NCI-H524 treated with DMSO at 0.1 percent for 48 hours (cell line): ENCODE data around the gene CFP.
"Not testable (repeated sequence)": the region's sequence is repeated elsewhere in the genome, so short reads cannot be mapped to it uniquely, and the experiment has no call there.

ENCODE experiments used
- DNase-seq: peaks from one replicate; lab custom pipeline; 2025; lab: John Stamatoyannopoulos, UW

Gene CFP

GRCh38 chrX:47629419-47630200, at the start of gene CFP:
TSS of gene CFP (minus strand) at chrX:47629930. CDS start at chrX:47629844, 86 bp downstream.
- no peak for DNase-seq

GRCh38 chrX:47675959-47676859, 46.5 kb upstream of the CFP start:
- DNase-seq = not testable (repeated sequence)

- DNase-seq = no peak
Measured at GRCh38 chrX:47674776-47675175, 45.0 kb upstream of the CFP start.

GRCh38 chrX:47665797-47666196, 36.1 kb upstream of the CFP start:
- DNase-seq = not testable (repeated sequence)

GRCh38 chrX:47664737-47665136, 35.0 kb upstream of the CFP start:
- peak; percentile 41 for DNase-seq

- no peak for DNase-seq
Measured at GRCh38 chrX:47662144-47662657, 32.5 kb upstream of the CFP start.

- no peak for DNase-seq
Measured at GRCh38 chrX:47661539-47661938, 31.8 kb upstream of the CFP start.

GRCh38 chrX:47659421-47659726, 29.6 kb upstream of the CFP start:
- no peak for DNase-seq

GRCh38 chrX:47658684-47659420, 29.1 kb upstream of the CFP start, which contains the start of gene UXT:
TSS of gene UXT (minus strand) at chrX:47659180. CDS start at chrX:47658927, 253 bp downstream.
- peak; percentile 90 for DNase-seq

GRCh38 chrX:47658301-47658683, 28.6 kb upstream of the CFP start:
- no peak for DNase-seq

GRCh38 chrX:47651043-47651905, 21.5 kb upstream of the CFP start:
- DNase-seq = no peak

GRCh38 chrX:47650164-47651042, 20.7 kb upstream of the CFP start, which contains the start of gene ELK1:
TSS of gene ELK1 (minus strand) at chrX:47650563. CDS start at chrX:47641441, 9,122 bp downstream.
- DNase-seq = peak; percentile 99

- no peak for DNase-seq
Measured at GRCh38 chrX:47649781-47650163, 20.0 kb upstream of the CFP start.

- DNase-seq = no peak
Measured at GRCh38 chrX:47649271-47649670, 19.5 kb upstream of the CFP start.

- DNase-seq = no peak
Measured at GRCh38 chrX:47648376-47648775, 18.6 kb upstream of the CFP start.

- no peak for DNase-seq
Measured at GRCh38 chrX:47646636-47647035, 16.9 kb upstream of the CFP start.

GRCh38 chrX:47645530-47645929, 15.8 kb upstream of the CFP start:
- DNase-seq = no peak

- DNase-seq = no peak
Measured at GRCh38 chrX:47644557-47645091, 14.9 kb upstream of the CFP start.

GRCh38 chrX:47643926-47644325, 14.2 kb upstream of the CFP start:
- DNase-seq = no peak

GRCh38 chrX:47638816-47639215, 9.1 kb upstream of the CFP start:
- no peak for DNase-seq
